HG02798 (cell line): ENCODE results near the gene FGF19.

Source experiments
- ATAC-seq: cut with Tn5 transposase; IDR thresholded peaks from one replicate; pipeline ENCODE4 v1.9.1; 2021; ENCODE audit warnings: mild to moderate bottlenecking; ENCODE audit not compliant: unreplicated experiment, poor library complexity

The FGF19 gene

GRCh38 chr11:69718912-69719311 is 15.1 kb upstream of the FGF19 start:
- no peak for ATAC-seq

- no peak for ATAC-seq
These were observed 14.3 kb upstream of the FGF19 start for GRCh38 chr11:69718147-69718546.

GRCh38 chr11:69716891-69717747 is 13.3 kb upstream of the FGF19 start:
- no peak for ATAC-seq

DNA sequence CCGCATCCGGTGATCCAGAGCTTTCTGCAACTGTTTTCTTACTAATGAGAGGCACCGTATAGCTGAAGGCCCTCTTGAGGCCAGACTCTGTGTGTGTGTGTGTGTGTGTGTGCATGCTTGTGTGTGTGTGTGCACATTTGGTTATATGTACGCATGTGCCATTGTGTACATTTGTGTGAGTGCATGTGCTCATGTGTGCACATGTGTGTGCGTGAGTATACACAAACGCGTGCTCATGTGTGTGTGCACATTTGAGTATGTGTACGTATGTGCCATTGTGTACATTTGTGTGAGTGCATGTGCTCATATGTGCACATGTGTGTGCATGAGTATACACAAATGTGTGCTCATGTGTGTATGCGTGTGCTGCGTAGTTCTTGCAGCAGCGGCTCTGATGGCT is 12.3 kb upstream of the FGF19 start:
- no peak for ATAC-seq

DNA sequence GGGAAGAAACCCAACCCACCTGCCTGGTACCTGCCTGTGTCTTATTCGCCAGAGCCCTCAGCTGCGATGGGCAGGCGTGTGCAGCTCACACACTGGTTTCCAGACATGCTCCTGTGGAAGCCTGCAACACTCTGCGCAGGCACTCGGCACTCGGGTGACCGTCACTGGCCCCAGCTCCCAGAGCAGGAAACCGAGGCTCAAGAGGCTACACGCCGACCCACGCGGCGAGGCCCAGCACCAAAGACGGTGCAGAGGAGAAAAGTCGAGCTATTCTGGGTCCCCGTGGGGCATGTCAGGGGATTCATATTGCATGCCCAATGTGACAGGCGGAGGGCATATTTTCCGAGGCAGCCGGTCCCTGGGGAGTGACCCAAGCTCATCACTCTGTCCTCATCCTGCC is 11.6 kb upstream of the FGF19 start:
- no peak for ATAC-seq

GRCh38 chr11:69711822-69712801 is 8.3 kb upstream of the FGF19 start:
- no peak for ATAC-seq

- ATAC-seq, result no peak
These were observed 5.0 kb upstream of the FGF19 start for GRCh38 chr11:69708736-69709401.

DNA sequence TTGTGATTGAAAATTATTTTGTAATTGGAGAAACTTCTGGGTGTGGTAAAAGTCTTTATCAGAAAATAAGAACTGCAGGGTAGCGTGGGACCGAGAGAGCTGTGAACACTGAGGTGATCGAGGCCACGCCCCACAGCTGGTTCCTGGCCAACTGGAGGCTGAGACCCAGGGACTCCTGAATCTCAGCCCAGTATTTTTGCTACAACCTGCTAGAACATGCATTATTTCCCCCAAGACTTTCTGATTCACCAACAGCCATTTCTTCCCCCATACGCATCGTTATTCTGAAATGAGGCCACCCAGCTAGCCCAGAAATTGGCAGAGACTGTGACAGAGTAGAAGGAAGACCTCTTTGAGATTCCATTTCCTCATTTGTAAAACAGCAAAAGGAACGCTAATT is 3.4 kb upstream of the FGF19 start:
- ATAC-seq, result no peak

DNA sequence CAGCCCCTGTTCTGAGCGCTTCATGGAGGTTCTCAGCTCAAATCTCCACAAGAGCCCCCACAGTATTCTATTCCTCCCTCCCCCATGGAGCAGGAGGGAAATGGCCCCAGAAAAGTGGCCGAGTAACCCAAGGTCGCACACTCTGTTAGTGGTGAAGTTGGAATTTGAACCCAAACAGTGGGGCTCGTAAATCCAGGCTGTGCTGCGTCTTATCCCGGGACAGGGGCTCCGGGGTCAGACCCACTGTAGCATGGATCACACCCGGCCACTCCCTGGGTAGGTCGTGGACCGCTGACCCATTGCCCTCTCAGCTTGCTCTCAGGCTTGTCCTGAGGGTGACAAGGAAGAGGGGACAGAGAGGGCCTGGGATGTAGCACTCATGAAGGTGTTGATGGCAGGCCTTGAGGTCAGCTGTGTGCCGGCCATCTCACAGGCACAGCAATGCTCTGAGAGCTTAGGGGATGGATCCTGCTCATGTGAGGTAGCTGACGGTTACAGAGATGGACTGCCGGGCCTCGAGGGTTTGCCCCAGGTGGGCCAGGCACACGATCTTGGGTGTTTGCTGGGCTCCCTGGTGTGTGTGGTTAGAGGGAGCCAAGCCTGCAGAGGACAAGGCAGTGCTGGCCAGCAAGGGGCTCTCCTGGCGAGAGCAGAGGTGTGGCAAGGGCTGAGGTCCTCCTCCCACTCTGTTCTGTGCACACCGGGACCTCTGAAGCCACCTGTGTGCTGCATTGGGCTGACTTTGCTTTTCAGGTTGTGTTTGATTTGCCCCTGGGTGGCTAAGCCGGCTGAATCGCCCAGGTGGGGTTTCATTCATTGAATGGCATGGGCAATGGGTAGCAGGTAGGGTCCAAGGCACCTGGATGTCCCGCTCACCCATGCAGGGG is 2.3 kb upstream of the FGF19 start:
- ATAC-seq, result no peak

GRCh38 chr11:69705351-69705811 is 1.6 kb upstream of the FGF19 start:
- ATAC-seq, result no peak

DNA sequence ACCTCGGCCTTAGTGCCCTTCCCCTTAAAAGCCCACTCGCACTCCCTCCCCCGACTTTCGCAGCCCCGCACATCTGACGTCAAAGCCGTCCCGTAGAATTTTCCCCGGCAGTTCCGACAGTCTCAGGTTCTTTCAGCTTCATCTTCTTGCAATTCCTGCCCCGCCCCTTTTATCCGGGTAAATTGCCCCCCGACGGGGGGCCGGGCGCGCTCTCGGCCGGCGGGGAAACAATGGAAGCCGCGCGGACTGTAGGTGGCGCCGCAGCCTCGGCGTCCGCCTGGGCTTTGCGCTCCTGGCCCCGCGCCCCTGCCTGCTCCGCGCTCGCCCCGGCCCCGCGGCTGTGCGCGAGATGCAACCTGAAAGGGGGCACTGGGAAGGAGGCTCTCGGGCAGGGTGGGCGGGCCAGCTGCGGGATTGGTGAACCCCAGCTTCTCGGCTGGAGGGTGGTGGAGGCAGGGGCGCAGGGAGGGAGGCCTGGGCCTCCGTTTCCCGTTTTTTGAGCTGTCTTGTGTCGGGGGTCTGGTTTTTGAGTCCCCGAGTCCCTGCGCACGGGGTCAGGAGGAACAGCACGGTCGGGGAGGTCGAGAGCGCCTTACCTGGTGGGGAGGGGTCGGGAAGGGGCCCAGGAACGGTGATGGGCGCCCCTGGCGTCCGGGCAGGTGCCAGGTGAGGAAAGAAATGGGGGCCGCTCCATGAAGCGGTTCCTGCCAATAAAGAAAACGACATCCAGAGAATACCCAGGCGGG is 859 bp upstream of the FGF19 start:
- ATAC-seq, result no peak

GRCh38 chr11:69703453-69703767 is 412 bp downstream of the FGF19 start:
- no peak for ATAC-seq

DNA sequence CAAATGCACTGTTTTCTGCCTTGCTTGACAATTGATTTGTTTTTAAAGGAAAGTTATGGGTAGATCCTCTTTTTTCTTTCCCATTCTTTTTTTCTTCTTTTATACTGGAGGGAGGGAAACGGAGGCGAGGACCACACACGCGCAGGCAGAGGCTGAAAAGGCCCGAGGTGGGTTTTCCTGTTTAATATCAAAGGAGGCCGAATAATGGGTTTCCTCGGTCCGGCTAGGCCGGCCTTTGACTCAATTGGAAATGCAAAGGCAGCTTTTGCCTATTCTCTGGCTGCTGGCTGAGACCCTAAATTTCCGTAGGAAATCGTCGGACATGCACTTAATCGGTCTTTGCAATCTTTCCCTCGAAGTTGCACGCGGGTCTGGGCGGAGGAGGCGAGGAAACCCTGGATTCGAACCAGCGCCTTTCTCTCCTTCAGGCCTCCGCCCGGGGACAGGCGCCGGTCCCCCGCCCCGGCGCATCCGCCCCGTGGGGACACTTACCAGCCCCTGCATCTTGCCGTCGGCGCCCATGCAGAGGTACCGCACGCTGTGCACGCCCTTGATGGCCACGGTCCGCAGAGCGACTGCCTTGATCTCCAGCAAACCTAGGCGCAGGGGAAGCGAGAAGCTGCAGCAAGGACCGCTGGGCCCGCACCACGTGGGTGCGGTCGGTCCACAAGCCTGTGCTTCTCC is 911 bp downstream of the FGF19 start:
- ATAC-seq, result no peak

DNA sequence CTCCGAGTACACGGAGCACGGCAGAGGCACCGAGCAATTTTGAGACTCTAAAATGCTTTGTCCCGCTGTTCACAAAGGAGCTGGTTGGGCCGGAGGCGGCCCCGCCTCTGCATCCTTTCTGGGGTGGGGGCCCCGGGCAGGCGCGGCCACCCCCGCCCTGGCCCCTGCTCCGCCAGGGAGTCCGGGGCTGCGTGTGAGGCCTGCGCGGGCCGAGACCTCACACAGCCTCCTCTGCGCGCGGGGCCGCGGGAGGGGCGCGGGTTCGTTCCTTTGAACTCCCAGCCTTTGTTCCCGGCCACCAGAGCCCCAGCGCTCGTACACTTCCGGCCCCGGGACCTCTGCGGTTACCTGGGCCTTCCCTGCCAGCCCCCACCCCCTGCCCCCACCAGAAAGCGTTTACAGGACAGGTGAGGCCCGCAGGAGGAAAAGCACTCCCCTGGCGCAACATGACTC is 1.6 kb downstream of the FGF19 start:
- no peak for ATAC-seq

GRCh38 chr11:69700278-69701140 is 3.3 kb downstream of the FGF19 start:
- ATAC-seq, result no peak

DNA sequence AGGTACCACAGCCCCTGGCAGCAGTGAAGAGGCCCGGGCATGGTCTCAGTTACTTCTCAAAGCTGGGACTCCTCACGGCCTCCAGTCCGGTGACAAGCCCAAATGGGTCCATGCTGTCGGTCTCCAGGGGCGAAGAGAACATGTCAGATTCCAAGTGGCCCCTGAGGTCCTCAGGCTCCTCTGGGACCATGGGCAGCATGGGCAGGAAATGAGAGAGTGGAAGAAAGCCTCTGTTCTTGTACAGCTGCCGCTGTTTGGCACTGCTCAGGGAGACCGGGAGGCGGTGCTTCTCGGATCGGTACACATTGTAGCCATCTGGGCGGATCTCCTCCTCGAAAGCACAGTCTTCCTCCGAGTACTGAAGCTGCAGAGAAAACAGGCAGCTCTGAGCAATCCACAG is 4.6 kb downstream of the FGF19 start:
- ATAC-seq, result no peak

- ATAC-seq, result no peak
These were observed 5.5 kb downstream of the FGF19 start for GRCh38 chr11:69698362-69698761.

DNA sequence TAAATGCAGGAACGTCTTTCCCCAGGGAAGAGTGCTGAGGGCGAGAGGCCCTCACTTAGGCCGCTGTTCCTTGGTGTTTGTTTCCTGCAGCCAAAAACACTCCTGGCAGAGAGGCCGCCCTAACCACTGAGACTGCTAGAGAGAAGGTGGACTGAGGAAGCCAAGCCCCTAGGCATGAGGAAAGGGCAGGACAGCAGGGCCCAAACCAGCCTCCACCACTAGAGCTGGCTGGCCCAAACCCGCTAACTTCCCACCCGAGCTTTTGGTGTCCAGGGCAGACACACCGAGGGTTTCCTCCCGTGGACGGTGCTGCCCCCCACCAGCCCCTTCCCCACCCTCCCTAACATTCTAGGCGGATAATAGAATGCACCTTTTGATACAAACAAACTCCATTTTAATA is 6.0 kb downstream of the FGF19 start:
- ATAC-seq, result no peak
